ENCODE results near the gene COL5A1. TPM values are rescaled to one million over a fixed set of nuclear protein-coding genes. Genes with fewer than 3 reads are reported as not detected.

The COL5A1 gene
- total RNA-seq, 4 donors from 2014 or later: 14.0 to 23.9 (median 19.2) TPM

DNA sequence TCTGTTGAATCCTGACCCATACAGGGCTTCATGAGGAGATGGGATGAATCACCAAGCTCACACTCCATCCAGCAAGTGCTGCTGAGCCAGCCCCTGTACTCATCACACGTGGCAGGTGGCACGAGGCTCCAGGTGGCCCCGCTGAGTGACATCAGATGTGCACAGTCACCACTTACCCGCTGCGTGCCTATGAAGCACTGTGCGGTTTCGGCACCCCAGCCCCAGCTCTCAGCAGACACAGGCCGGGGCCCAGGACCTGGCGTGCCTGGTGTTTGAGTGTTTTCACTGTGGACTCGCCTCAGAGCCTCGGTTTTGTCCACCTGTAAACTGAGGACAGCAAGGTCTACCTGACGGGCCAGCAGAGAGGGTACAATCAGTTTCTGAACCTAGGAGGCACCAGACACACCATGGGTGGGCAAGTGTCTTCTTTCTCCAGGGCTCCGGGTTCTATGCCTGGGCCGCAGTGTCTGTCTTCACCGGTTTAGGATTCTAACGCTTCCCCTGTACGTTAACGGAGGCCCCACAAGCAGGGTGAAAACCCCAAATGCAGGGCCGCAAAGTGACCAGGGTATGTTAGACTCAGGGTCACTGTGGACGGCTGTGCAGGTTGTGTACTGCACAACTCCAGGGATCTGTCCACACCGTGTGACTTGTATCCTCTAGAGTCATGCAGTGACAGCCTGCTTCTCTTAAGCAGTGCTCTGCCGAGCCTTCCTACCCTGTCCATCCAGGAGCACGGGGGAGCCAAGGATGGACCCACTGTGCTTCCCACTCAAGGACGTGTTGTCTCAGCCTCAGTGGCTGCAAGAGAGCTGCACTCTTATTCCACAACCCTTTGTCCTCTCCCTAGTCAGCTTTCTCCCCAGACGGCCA lies 44.3 kb upstream of the COL5A1 start:
- TF ChIP-seq, protein P1, sequence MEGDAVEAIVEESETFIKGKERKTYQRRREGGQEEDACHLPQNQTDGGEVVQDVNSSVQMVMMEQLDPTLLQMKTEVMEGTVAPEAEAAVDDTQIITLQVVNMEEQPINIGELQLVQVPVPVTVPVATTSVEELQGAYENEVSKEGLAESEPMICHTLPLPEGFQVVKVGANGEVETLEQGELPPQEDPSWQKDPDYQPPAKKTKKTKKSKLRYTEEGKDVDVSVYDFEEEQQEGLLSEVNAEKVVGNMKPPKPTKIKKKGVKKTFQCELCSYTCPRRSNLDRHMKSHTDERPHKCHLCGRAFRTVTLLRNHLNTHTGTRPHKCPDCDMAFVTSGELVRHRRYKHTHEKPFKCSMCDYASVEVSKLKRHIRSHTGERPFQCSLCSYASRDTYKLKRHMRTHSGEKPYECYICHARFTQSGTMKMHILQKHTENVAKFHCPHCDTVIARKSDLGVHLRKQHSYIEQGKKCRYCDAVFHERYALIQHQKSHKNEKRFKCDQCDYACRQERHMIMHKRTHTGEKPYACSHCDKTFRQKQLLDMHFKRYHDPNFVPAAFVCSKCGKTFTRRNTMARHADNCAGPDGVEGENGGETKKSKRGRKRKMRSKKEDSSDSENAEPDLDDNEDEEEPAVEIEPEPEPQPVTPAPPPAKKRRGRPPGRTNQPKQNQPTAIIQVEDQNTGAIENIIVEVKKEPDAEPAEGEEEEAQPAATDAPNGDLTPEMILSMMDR (IDR thresholded peaks at IDR 0.05; ENCODE audit: low read depth): no peak

DNA sequence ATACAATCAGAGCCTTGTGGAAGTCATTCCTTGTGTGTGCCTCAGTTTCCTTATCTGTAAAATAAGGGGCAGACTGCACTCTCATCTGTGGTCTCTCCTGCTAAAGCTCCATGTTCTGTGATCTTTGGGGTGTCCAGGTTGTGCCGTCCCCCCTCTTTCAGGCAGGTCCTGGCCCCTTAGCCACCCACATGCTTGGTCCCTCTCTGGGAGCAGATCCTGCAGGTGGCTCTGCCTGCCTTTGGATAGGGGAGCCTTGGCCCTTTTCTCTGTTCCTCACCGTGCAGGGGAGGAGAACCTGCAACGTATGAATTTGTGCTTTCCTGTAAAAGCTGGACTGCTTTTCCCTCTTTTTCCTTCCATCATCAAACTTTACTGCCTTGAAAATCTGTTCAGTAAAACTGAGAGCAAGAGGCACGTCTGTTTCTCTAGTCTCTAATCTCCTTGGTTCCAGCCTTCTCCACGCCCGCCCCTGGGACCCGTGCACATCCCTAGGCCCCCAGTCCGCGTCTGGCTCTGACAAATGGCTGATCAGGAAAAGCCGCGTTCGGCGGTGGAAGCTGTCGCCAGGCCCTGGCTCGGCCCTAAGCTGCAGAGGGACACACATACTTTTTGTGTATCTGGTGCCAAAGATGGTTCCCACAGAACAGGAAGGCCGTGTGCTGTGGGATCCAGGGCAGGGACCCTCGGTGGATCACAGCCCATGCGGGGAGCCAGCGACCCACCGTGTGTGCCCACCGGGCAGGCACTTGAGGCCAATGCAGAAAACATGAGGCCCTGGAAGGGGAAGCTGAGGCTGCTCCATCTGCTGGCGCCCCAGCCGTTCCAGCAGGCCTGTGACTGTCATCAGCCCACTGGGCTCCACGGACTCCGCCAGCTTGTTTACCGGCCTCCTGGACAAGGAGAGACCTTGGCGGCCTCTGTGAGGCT lies 43.4 kb upstream of the COL5A1 start:
- TF ChIP-seq, protein P1 (IDR thresholded peaks at IDR 0.05; ENCODE audit: low read depth): no peak

DNA sequence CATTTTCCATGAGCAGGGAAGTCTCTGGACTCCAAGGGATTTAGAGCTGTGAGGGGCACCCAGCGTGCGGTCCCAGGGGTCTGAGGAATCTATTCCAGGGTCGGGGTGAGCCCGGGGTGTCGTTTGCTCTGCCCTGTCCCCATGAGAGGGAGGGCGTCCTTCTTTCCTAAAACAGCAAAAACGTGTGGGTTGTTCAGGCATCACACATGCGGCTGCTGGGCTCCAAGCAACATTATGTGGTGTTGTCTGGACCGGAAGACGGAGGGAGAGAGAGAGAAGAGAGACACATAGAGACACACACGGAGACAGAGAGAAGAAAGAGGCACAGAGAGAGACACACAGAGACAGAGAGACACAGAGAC lies 42.7 kb upstream of the COL5A1 start:
- TF ChIP-seq, protein P1 (IDR thresholded peaks at IDR 0.05; ENCODE audit: low read depth): no peak

DNA sequence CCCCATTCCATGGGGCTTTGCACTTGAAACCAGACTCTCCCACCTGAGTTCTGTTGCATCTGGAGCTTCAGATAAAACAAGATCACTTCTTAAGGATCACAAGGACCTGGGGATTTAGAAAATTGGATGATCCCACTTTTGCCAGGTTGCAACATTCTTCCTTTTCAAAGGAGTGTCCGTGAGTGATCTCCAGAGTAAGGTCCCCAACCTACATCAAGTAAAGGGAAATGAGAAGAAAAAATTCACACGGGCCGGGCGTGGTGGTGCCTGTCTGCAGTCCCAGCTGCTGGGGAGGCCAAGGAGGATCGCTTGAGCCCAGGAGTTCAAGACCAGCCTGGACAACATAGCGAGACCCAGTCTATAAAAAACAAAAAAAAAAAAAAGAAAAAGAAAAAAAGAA lies 41.2 kb upstream of the COL5A1 start:
- TF ChIP-seq, protein P1 (IDR thresholded peaks at IDR 0.05; ENCODE audit: low read depth): no peak

DNA sequence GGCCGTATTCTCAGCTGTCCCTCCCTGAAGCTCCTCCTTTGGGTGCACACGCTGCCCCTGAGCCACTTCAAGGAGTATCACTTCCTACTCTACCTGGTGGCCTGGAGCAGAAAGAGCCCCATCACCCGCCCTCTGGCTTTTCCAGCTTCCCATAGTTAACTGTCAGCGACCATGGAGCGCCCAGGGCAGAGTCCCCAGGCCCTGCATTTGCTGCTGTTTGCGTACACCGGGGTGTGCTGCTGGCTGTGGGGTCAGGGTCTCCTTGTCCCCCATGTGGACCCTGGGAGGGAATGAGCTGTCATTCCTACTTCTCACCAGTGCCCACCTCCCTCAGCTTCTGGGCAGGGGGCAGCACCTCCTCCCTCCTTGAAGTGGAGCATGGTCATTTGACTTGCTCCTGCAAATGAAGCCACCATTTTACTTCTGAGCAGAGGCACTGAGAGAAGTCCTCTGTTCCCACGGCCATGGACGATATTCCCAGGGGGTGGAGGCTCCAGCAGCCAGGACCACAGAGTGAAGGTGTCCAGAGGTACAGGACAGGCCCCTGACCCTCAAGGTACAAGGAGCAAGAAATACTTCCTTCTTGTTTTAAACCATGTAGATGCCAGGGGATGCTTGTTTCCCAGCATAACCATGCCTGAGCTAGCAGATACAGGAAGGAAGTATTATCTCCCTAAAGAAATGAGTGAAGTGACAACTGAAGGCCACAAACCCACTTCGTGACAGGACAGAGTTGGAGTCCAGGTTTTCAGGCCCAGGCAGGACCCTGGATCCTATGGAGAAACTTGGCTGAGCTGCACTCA lies 40.6 kb upstream of the COL5A1 start:
- TF ChIP-seq, protein P1 (IDR thresholded peaks at IDR 0.05; ENCODE audit: low read depth): no peak

DNA sequence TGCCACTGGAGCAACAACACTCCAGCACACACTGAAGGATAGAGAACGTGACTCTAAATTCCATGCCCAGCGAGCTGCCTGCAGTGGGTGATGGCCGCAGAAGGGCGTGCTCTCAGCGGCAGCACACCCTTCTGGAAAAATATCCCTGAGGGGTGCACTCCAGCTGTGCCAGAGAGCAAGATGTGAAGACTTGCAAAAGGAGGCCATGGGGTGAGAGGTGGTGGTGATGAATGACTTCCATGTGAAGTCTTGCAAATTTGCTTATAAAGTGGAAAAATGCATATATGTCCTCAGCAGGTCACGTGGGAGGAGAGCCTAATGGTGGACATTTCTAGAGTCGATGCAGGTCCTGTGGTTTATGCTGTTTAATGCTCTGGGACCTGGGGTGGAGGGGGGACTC lies 39.8 kb upstream of the COL5A1 start:
- TF ChIP-seq, protein P1 (IDR thresholded peaks at IDR 0.05; ENCODE audit: low read depth): no peak

Data from subcutaneous adipose tissue (tissue), 4 donors.